Measurements from ENCODE around the gene SLC7A11.

The SLC7A11 gene

GRCh38 chr4:138209094-138209493 lies 33.1 kb downstream of the SLC7A11 start:
- ATAC-seq, result no peak
- TF ChIP-seq OSR1 (CRISPR knock-in tag; IDR thresholded peaks at IDR 0.05), result no peak
- TF ChIP-seq CSRNP3 (CRISPR knock-in tag; IDR thresholded peaks at IDR 0.05), result no peak
- no peak for TF ChIP-seq ESRRG (CRISPR knock-in tag; IDR thresholded peaks at IDR 0.05)
- no peak for TF ChIP-seq BACH2 (CRISPR knock-in tag; IDR thresholded peaks at IDR 0.05; ENCODE audit: borderline replicate concordance)
- no peak for TF ChIP-seq ZNF70 (CRISPR knock-in tag; IDR thresholded peaks at IDR 0.05)
- no peak for TF ChIP-seq ZC3H10 (CRISPR knock-in tag; IDR thresholded peaks at IDR 0.05)
- TF ChIP-seq RARB (CRISPR knock-in tag; IDR thresholded peaks at IDR 0.05), result no peak
- TF ChIP-seq ZNF8 (CRISPR knock-in tag; IDR thresholded peaks at IDR 0.05), result no peak
- TF ChIP-seq PATZ1 (CRISPR knock-in tag; IDR thresholded peaks at IDR 0.05; ENCODE audit: borderline replicate concordance), result no peak
- TF ChIP-seq ZNF565 (CRISPR knock-in tag; conservative IDR thresholded peaks at IDR 0.05; ENCODE audit: low read depth), result no peak
- no peak for TF ChIP-seq POU6F1 (CRISPR knock-in tag; IDR thresholded peaks at IDR 0.05; ENCODE audit: borderline replicate concordance, low read depth)
- no peak for TF ChIP-seq ZFP30 (CRISPR knock-in tag; IDR thresholded peaks at IDR 0.05)
- TF ChIP-seq ISL1 (CRISPR knock-in tag; IDR thresholded peaks at IDR 0.05), result no peak
- TF ChIP-seq PPARA (CRISPR knock-in tag; IDR thresholded peaks at IDR 0.05; ENCODE audit: borderline replicate concordance), result no peak
- no peak for TF ChIP-seq TOX (CRISPR knock-in tag; IDR thresholded peaks at IDR 0.05; ENCODE audit: borderline replicate concordance)
- no peak for TF ChIP-seq CREB5 (CRISPR knock-in tag; IDR thresholded peaks at IDR 0.05; ENCODE audit: low read depth)
- no peak for TF ChIP-seq SNAI2 (CRISPR knock-in tag; IDR thresholded peaks at IDR 0.05)
- no peak for TF ChIP-seq ZFP3 (CRISPR knock-in tag; IDR thresholded peaks at IDR 0.05)

GRCh38 chr4:138205531-138206233 lies 36.5 kb downstream of the SLC7A11 start:
- no peak for TF ChIP-seq ISL1 (CRISPR knock-in tag; IDR thresholded peaks at IDR 0.05)
- TF ChIP-seq CSDC2 (CRISPR knock-in tag; IDR thresholded peaks at IDR 0.05), result no peak
- no peak for TF ChIP-seq ZFP30 (CRISPR knock-in tag; IDR thresholded peaks at IDR 0.05)
- TF ChIP-seq TSHZ2 (CRISPR knock-in tag; IDR thresholded peaks at IDR 0.05), result no peak
- no peak for TF ChIP-seq ZFP3 (CRISPR knock-in tag; IDR thresholded peaks at IDR 0.05)
- no peak for TF ChIP-seq ZC3H10 (CRISPR knock-in tag; IDR thresholded peaks at IDR 0.05)
- TF ChIP-seq SNAI2 (CRISPR knock-in tag; IDR thresholded peaks at IDR 0.05), result no peak
- no peak for TF ChIP-seq ARNTL (CRISPR knock-in tag; IDR thresholded peaks at IDR 0.05; ENCODE audit: borderline replicate concordance, low read depth)
- no peak for TF ChIP-seq ZNF565 (CRISPR knock-in tag; conservative IDR thresholded peaks at IDR 0.05; ENCODE audit: low read depth)
- no peak for TF ChIP-seq POU6F1 (CRISPR knock-in tag; IDR thresholded peaks at IDR 0.05; ENCODE audit: borderline replicate concordance, low read depth)
- TF ChIP-seq RARB (CRISPR knock-in tag; IDR thresholded peaks at IDR 0.05), result no peak
- no peak for TF ChIP-seq PATZ1 (CRISPR knock-in tag; IDR thresholded peaks at IDR 0.05; ENCODE audit: borderline replicate concordance)
- TF ChIP-seq CREB5 (CRISPR knock-in tag; IDR thresholded peaks at IDR 0.05; ENCODE audit: low read depth), result no peak
- TF ChIP-seq GLIS3 (CRISPR knock-in tag; IDR thresholded peaks at IDR 0.05), result no peak
- ATAC-seq, result no peak
